ENCODE results near the gene CALML4.
A peak's percentile ranks its signal among the peaks of the same experiment; 100 is the strongest.
"Not testable (repeated sequence)": the region's sequence is repeated elsewhere in the genome, so short reads cannot be mapped to it uniquely, and the experiment has no call there.

Gene CALML4

DNA sequence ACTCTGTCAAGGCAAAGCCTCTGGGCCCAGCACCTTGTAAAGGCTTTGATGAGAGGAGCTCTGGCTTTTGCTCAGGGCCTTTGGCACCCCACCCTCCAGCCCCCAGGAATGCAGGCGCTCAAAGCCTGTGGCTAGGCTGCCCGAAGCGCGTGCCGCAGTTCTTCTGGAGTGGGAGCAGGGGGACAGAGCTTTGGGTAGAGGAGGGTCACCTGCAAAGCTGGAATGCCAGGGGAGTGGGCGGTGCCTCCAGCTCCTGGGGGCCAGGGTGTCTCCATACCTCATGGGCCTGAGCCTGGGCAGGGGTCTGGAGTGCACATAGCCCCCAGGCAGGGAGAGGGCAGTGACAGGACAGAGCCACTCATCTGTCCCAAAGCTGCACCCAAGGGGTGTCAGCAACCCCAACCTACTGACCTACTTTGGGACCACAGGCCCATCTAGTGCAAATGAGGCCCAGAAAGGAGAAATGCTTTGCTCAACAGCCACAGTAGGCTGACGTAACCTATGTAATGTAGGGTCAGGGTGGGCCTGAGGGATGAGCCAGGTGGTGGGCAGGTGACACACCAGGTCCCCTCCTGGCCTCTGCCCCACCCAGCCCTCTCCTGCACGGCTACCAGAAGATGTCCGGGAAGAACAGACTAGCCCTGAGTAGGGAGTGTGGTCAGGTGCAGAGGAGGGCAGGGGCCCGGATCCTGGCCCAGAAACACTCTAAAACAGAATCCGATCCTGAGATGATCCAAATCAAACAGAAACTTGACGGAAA, 2.2 kb upstream of the CALML4 start:
- DNase-seq, result no peak

DNA sequence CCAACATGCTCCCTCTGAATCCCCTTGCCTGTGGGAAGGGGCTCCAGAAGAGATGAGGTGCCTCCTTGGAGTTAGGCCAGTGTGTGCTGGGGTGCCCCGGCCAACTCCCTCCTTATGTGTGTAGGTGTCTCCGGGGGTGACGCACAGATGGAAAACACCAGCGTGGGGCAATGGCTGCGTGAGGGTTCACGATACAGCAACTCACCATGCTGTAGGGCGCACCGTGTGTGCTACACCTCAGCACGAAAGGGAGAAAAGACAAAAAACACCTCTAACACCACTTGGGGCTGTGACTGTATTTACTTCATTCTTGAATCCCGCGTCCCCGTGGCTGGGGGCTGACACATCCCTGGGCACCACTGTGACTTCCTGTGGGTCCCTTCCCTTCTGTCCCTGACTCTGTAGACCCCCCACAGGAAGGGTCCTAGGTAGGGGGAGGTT, 1.6 kb upstream of the CALML4 start:
- no peak for DNase-seq

DNA sequence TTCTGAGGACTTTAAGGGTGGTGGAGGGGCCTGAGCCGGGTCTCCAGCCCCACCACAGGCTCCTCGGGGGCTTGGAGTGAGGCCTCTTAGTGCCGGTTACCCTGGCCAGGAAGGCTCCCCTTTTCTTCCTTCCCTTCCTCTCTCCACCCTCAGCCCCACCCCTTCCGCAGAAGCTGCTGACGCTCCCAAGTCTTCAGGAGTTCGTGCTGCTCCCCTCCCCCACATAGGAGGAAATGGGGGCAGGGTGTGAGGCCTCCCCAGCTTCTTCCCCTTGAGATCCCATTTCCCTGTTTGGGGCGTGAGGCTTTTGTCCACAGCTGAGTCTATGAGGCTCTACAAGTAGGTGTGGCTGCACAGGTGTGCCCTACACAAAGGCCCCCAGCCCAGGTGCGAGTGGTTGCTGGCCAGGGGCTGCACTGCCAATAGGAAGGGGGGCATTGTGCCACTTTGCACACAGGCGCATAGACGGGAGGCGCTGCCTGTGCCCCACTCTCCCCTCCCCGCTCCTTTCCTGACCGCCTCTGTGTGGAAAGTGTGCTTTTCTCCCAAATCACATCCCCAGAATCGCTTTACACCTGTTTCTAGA, 915 bp upstream of the CALML4 start:
- peak; percentile 87 for DNase-seq

DNA sequence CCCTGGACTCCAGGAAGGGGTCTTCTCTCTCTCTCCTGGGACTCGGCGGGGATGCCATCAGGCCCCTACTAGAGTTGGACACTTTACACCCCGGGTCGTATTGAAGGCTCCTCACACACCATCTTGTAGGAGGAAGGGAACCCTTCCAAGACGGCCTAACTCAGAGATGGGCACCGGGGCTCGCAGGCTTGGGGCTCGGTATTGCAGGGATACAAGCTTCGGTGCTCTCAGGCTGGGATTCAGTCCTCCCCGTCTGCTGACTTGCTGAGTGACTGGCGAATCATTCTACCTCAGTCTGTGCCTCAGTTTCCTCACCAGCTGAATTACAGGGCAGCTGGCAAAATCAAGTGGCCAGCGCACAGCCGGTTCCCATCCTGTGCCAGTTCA, 419 bp upstream of the CALML4 start:
- DNase-seq, result no peak

DNA sequence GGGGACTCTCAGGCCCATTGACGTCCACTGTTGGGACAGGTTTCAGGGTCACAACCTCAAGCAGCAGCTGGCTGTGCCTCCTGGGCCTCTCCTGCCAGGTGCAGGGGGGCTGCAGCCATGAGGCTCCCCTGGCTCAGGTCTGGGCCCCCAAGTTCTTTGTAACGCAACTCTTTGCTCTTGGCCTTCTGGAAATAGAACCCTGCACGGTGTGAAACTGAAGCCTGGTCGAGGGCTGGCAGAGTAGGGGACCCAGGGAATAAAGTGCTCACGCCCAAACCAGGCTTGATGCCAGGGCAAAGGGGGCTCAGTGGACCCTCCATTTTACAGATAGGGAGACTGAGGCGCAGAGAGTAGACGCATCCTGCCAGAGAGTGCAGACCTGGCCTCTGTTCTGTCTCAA, 771 bp downstream of the CALML4 start:
- DNase-seq, result no peak

DNA sequence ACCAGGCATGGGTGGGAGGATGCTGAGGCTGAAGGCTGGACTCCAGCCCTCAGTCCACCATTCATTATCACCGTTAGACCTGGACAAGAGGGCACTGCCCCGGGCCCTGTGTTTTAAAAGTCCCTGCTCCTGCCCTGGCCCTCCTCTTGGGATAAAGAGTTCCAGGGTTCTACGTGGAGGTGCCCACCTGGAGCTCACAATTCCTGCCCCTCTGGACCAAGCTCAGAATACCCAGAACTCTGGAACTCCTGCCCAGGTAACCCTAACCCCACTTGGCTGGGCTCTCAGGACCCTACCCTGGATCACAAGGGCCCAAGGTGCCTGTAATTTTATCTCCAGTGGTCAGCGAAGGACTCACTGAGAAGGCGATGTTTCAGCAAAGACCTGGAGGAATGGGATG, 1.2 kb downstream of the CALML4 start:
- no peak for DNase-seq

DNA sequence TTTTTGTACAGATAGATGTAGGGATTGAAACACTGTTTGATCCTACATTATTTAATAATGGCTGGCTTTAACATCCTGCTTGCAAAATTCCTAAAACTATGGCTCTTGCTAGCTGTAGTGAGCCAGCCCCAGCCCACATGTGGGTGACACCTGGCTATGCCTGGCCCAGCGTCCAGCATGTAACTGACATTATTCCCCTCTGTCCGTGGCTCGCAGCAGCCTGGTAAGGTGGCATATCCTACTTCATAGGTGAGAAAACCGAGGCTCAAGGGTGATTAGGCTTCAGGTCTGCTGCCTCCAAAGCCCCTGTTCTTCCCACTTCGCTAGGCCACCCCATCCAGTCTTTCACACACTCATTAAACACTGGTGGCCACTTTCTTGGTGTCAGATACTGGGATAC, 1.6 kb downstream of the CALML4 start:
- DNase-seq, result no peak

DNA sequence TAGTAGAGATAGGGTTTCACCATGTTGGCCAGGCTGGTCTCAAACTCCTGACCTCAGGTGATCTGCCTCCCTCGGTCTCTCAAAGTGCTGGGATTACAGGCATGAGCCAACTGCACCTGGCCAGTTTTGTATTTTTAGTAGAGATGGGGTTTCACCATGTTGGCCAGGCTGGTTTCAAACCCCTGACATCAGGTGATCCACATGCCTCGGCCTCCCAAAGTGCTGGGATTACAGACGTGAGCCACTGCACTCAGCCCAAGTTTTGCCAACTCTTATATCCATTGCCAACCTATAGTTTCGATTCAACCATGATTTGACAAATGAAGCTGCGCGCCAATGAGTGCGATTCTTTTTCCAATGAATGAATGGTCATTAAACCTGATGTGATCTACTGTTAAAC, 2.1 kb downstream of the CALML4 start:
- not testable (repeated sequence) for DNase-seq

DNA sequence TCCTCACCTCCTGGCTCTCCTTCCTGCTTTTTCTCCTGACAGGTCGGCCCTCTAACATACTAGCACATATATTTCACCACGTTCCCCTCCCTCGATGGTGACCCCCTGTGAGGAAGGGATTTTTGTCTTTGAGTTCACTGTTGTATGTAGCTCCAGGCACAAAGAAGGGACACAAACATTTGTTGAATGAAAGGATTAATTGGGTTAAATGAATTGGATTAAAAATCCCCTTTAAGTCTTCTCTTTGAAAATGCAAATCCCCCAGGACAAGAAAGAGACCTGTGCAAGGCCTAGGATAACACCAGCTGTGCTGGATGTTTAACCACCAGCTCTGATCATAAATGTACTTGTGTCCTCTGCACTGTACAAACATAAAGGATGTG, 3.3 kb downstream of the CALML4 start:
- DNase-seq, result no peak

DNA sequence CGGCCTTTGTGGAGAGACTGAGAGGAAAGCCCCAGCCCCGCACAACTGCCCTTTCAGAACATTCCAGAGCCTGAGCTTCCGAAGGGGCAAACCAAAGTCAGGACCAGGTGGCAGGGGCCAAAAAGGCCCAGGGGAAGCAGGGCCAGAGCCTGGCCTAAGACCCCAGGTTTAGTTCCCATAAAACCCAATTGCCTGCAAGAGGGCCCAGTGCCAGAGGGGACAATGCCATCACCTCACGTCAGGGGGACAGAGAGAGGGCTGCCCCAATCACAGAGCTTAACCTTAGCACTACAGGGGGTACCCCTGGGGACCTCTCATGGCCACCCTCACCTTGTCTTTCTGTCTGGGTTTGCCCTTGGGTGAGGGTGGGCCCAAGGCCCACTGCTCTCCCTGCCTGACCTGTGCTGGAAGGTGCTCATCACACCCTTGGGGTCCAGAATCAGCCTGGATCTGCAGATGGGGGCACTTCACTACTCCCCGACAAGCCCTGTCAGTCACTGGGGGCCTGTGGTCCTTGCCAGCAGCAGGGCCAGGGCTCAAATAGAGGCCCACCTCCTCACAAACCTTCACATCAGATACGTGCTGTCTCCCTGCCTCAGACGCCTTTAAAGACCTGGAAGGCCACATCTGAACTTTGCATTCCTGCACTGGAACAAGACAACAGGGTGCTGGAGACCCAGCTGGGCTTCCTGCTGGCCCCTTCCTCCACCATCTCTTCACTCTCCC, 3.8 kb downstream of the CALML4 start:
- no peak for DNase-seq

DNA sequence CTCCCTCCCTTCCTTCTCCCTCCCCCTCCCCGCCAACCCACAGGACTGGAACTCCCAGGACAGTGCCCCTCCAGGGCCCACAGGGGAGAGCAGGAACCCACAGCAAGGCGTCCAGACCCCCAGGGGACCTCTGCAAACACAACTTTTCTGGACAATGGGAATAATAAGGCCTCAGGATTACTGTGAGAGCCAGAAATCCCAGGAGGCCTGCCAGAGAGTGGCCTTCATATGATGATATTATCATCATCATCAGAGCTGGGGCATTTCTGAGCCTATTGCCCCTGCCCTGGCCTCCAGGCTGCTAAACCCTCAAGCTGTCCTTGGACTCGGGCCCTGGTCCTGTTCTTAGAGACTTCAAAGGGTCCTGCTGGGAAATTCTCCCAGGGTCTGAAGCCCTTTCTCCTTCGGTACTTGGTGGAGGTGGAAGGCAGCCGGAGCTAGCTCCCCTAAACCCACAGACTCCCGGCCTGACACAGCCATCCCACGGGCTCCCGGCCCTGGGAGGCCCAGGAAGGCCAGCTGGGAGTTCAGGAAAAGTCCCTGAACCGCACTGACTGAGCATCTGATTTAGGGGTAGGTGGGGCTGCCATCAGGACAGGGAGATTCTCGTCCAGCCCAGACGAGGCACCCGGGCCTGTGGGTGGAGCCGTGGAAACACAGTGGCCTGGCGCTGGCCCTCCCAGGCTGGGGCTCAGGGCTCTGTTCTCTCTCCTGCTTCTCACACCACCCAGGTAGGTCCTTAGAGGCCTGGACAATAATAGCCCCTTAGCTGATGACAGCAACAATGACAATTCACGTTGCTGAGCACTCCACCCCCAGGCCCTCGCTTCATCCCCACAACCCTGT, 4.9 kb downstream of the CALML4 start:
- DNase-seq, result no peak

DNA sequence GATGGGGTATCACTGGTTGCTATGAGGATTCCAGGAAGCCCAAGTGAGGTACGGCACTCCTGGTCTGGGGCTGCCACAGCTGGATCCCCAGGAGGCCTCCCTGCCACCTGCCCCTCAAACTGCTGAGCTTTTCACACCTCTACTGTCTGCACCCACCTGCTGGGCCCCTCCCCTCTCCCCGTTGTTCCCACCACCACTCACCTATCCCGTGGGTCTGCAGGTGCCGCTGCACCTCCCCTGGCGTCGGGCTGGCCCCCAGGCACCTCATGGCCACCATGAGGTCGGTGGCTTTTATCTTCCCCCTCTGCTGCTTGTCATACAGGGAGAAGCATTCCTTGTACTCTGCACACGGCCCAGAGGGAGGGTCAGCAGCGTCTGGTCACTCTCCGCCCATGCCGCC, 5.8 kb downstream of the CALML4 start:
- DNase-seq, result no peak

DNA sequence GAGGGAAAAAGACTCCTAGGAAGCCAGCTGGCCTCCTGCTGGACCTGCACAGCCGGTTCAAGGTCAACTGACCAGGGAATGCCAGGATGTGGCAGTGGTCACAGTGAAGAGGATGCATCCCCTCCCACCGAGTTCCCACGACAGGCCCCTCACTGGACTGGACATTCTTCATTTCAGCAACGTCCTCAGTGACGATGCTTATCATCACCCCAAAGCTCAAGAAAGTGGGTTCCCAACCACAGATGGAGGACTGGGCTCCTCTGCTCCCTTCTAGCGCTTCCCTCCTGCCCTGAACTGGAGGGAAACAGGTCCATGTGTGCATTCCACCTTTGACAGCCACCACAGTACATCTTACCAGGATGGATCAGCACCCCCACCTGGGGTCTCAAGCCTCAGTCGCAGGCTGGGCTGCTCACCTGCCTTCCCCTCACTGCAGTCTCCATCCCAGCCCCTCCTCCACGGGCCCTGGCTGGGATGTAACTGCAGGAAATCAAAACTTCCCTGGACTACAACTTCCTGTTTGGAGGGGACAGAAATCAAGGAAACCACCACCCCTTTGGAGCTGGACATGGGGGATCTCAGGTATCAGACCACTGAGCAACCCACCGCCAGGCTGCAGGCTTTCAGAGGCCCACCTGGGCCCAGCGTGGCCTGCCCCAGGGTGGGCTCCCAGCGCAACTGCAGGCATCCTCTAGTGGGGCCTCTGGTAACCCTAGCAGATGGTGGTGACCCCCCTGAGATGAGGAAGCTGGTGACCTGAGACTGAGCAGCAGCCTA, 7.3 kb downstream of the CALML4 start:
- no peak for DNase-seq

DNA sequence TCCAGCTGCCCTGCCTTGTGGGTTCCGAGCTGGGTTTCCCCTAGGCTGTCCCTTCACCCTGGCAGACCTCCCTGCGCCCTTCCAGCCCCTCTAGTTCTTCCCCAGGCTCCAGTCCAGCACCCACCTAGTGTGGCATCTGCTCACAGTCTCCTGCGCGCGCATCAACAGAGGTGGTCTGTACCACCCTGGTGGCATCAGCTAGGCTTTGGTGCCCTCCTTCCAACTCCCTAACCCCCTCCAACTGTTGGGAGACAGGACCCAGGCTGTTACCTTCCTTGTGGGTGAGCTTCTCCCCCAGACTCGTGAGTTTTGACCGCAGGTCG, 8.0 kb downstream of the CALML4 start:
- DNase-seq, result no peak

DNA sequence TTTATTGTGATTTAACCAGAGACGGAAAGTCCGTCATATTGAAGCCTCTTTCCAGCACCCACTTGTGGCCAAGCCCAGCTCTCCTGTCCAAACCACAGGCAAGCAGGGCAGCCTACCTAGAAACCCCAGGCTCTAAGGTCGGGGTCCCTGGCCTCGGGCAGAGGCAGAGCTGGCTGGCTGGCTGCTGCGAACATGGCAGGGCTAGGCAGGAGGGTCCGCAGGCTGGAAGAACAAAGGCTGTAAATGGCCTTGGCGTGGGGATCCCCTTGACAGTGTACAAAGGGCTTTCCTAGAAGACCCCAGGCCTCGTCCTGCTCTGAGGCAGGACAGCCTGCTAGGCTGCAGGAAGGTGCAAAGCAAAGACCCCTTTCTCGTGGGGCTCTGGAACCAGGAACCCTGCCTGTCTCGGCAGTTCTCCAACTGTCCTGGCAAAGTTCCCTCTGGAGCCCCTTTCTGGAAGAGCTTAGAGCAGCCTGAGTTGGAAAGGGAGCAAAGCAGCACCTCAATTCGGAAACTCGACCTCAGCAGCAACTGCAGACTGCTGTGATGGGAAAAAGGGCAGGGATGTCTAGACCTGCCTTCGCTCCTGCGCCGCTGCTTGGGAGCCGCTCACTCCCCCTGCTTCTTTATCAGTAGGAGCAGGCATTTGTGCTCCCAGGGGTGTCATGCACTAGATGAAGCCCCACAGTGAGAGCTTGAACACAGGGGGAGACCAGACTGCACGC, 8.5 kb downstream of the CALML4 start:
- DNase-seq, result no peak

DNA sequence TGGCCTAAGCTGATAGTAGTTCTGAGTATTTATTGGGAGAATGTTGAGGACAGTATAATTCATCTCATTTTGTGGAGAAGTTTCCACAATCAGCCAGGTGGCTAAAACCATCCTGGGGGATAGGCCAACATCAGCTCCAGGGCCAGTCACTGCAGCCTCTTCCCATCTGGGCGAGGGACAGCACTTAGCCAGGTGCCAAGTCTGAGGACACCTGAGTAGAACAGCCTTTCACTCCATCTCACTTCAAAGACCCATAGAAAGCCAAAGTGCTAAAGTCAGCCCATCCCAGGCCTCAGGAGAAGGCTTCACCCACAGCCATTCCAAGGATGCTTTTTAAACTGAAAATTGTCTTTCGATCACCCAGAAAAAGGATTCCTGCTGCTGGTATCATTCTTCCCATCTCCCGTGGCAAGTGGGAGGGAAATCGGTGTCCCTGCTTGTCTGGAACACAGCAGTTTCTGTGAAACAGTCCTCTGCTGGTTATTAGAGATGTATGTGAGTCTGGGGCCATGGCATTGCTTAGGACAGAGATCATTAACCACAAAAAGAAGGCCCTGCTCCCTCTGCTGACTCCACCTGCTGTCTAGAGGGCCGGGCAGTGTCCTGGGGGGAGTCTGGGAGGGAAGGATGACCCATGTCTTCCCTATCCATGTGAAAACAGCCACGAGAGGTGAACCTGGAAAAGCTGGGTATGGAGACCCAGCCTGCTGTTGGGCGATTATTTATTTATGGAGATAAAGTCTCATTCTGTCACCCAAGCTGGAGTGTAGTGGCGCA, 9.6 kb downstream of the CALML4 start:
- no peak for DNase-seq

DNA sequence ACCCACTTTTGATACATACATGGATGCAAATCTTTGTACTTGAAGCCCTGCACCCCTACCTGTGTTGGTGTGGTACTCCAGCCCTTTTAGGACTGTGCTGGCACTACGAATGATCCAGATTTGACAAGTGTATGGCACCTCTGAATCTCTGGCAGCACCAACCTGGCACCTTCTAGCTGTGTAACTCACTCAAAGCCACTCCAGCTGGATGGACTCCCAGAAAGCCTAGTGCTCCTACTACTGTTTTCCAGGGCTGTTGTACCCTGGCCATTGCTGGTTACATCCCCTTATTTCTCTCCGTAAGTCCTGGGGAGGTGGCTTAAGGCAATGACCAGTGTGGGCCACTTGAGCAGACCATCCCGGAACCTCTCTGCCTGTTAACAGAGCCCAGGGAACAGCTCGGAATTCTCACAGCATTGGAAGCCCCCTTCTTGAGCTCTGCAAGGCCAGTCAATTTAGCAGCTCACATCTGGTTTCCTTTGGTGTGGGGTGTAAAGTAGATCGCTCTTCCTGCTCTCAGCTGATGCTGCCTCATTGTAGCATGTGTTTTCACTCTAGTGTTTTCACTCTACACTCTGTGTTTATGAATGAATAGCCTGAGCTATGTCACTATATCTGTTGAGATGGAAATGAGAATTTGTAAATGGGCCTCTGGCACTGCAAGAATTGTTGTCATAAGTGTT, 12.2 kb downstream of the CALML4 start:
- no peak for DNase-seq

DNA sequence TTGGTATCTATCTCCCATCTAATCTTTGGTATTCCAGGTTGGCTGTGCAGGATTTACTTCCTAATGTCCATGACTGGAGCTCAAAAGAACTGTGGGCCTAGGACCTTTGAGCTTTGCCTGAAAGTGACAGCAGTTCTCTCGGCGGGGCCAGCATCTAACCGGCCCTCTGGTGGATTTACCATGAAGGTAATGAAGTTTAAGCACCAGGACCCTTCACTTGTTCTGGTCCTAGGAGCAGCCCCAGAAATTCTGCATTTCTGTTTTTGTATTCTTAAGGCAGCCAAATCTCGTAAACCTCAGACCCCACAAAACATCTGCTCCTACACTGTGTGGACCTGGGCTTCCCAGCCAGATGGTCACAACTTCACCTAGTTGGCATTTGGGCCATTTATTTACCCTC, 13.0 kb downstream of the CALML4 start:
- no peak for DNase-seq

DNA sequence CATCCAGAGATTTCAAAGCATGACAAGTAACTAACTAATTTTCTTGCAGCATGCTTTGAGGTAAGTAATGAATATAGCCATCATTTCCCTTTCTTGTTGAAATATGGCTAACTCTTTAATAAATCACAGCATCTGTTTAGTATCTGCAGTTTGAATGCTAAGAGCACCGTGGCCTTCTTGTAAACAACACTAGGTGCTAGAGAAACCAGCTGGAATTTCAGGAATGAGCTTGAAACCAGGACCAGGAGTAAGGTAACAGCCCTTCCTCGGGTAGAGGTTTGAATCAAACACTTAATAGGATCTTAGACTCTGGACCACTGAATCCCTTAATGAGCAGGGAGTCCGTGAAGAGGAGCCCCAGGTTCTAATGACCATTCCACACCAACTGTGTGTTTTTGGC, 13.6 kb downstream of the CALML4 start:
- no peak for DNase-seq

DNA sequence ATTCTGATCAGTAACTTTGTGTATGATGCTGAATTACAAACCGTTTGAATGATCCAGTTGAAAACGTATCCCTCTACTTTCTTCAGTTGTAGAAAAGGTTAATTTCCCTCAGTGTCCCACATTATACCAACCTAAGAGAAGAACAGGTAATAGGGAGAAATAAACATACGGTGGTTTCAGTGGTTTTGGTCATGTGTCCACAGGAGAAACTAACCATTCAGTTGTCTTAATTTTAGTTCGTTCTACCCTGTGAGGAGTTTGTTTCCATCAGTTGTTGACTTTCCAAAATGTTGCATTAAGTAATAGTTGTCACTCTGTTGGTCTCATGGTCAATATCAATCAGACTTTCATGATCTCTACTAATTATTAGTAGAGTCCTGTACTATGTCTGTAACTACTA, 15.1 kb downstream of the CALML4 start:
- no peak for DNase-seq

DNA sequence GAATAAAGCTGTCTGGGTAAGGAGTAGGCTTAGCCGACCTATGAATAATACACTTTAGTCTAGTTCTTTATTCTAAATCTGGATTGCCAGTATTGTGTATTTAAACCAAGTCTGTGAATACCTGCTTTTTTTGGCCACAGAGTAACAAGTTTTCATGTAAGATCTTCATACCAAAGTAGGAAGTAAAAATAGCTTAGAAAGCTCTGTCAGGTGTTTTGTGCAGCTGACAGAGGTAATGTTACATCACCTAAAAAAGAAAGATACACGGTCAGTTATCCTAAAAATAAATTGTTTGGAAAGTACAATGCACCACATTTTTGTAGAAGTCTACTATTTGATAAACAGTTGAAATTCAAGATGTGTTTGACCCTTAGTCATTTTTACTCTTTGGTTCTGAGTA, 16.5 kb downstream of the CALML4 start:
- no peak for DNase-seq

Measured in inflammatory macrophage treated with lipopolysaccharide for 4 hours (primary cell).